HEK293 (cell line): ENCODE data around the gene DOCK1.

Experiments
- CTCF ChIA-PET: fragments of 350-600 bp; formaldehyde crosslinking; extraction: SDS; loops from one replicate; lab custom pipeline; 2021; ENCODE audit warnings: antibody characterized with exemption; lab: Yijun Ruan, JAX
- POLR2A ChIA-PET: fragments of 300-600 bp; formaldehyde crosslinking; extraction: SDS; loops from one replicate; lab custom pipeline; 2020; ENCODE audit warnings: antibody characterized with exemption, inconsistent platforms; lab: Yijun Ruan, JAX
- H3K27ac ChIP-seq: fragments of 200-500 bp; sonication (Bioruptor generic); 2 replicates; pipeline ENCODE4 v1.5.1; 2014; ENCODE audit warnings: low read depth, low read length, control low read depth, inconsistent platforms; ENCODE audit errors: extremely low read depth
- H3K36me3 ChIP-seq, 2 experiments: fragments of 200-500 bp in 1 of 2; sonication (Bioruptor generic) in 1 of 2; 1 replicate in 1 of 2; 2 replicates in 1 of 2; pipeline ENCODE4 v1.5.1; 2014 to 2017; ENCODE audit warnings: inconsistent platforms in 2 of 2, low read length in 2 of 2; ENCODE audit not compliant: control insufficient read depth in 2 of 2, insufficient read depth in 1 of 2
- H3K4me1 ChIP-seq: fragments of 200-500 bp; sonication (Bioruptor generic); 2 replicates; pipeline ENCODE4 v1.5.1; 2014; ENCODE audit warnings: mild to moderate bottlenecking, low read length, inconsistent platforms; ENCODE audit not compliant: control insufficient read depth, insufficient read depth
- H3K4me3 ChIP-seq: 2 replicates; pipeline ENCODE4 v1.5.1; 2011; ENCODE audit warnings: low read depth, mild to moderate bottlenecking, control low read depth, low read length, moderate library complexity
- H3K9me3 ChIP-seq: fragments of 200-500 bp; sonication (Bioruptor generic); 2 replicates; pipeline ENCODE4 v1.5.1; 2014; ENCODE audit warnings: low read depth, low read length, inconsistent platforms; ENCODE audit not compliant: control insufficient read depth, insufficient read depth
- ATF2 ChIP-seq: fragments of 450-650 bp; formaldehyde crosslinking; IDR thresholded peaks from 2 replicates; pipeline ENCODE4 v1.5.1; 2016; ENCODE audit warnings: missing biosample characterization, missing genetic modification characterization, low read depth
- HOXD13 ChIP-seq: sonication (generic); formaldehyde crosslinking; IDR thresholded peaks from 2 replicates; pipeline ENCODE4 v1.8.0; 2022; ENCODE audit warnings: missing genetic modification reagents, borderline replicate concordance
- KLF10 ChIP-seq: fragments of 450-650 bp; IDR thresholded peaks from 2 replicates; pipeline ENCODE4 v1.5.1; 2018; ENCODE audit warnings: missing biosample characterization, mild to moderate bottlenecking, missing genetic modification characterization
- OSR2 ChIP-seq: fragments of 450-650 bp; formaldehyde crosslinking; IDR thresholded peaks from 2 replicates; pipeline ENCODE4 v1.5.1; 2016; ENCODE audit warnings: missing biosample characterization, missing genetic modification characterization
- SALL2 ChIP-seq: fragments of 450-650 bp; formaldehyde crosslinking; IDR thresholded peaks from 2 replicates; pipeline ENCODE4 v1.5.0; 2017; ENCODE audit warnings: missing biosample characterization, mild to moderate bottlenecking, missing genetic modification characterization, borderline replicate concordance
- TSHZ1 ChIP-seq: fragments of 450-650 bp; formaldehyde crosslinking; IDR thresholded peaks from 2 replicates; pipeline ENCODE4 v1.5.1; 2016; ENCODE audit warnings: missing biosample characterization, missing genetic modification characterization, borderline replicate concordance
- ZEB2 ChIP-seq: fragments of 450-650 bp; formaldehyde crosslinking; IDR thresholded peaks from 2 replicates; pipeline ENCODE4 v1.5.1; 2016; ENCODE audit warnings: missing biosample characterization, missing genetic modification characterization
- ZNF155 ChIP-seq: fragments of 450-650 bp; formaldehyde crosslinking; IDR thresholded peaks from 2 replicates; pipeline ENCODE4 v1.5.1; 2016; ENCODE audit warnings: missing biosample characterization, missing genetic modification characterization
- ZNF19 ChIP-seq: fragments of 450-650 bp; formaldehyde crosslinking; IDR thresholded peaks from 2 replicates; pipeline ENCODE4; 2016; ENCODE audit warnings: missing biosample characterization, missing genetic modification characterization, low read depth
- ZNF341 ChIP-seq: fragments of 450-650 bp; formaldehyde crosslinking; IDR thresholded peaks from 2 replicates; pipeline ENCODE4; 2016; ENCODE audit warnings: low read depth, missing biosample characterization, missing genetic modification characterization
- ZNF394 ChIP-seq: fragments of 450-650 bp; formaldehyde crosslinking; IDR thresholded peaks from 2 replicates; pipeline ENCODE4 v1.5.1; 2016; ENCODE audit warnings: missing biosample characterization, missing genetic modification characterization, mild to moderate bottlenecking, moderate library complexity, borderline replicate concordance
- ZNF561 ChIP-seq: fragments of 450-650 bp; IDR thresholded peaks from 2 replicates; pipeline ENCODE4 v1.5.1; 2018; ENCODE audit warnings: missing biosample characterization, missing genetic modification characterization, borderline replicate concordance
- ZNF580 ChIP-seq: fragments of 450-650 bp; formaldehyde crosslinking; IDR thresholded peaks from 2 replicates; pipeline ENCODE4 v1.5.1; 2016; ENCODE audit warnings: missing biosample characterization, missing genetic modification characterization
- ZNF654 ChIP-seq: fragments of 450-650 bp; formaldehyde crosslinking; IDR thresholded peaks from 2 replicates; pipeline ENCODE4 v1.5.1; 2016; ENCODE audit warnings: low read depth, missing biosample characterization, missing genetic modification characterization
- ZNF670 ChIP-seq: fragments of 450-650 bp; formaldehyde crosslinking; IDR thresholded peaks from 2 replicates; pipeline ENCODE4 v1.5.1; 2016; ENCODE audit warnings: missing biosample characterization, missing genetic modification characterization, low read depth
- ZXDB ChIP-seq: fragments of 450-650 bp; formaldehyde crosslinking; IDR thresholded peaks from 2 replicates; pipeline ENCODE4 v1.5.1; 2016; ENCODE audit warnings: missing biosample characterization, missing genetic modification characterization

Gene DOCK1

DNA sequence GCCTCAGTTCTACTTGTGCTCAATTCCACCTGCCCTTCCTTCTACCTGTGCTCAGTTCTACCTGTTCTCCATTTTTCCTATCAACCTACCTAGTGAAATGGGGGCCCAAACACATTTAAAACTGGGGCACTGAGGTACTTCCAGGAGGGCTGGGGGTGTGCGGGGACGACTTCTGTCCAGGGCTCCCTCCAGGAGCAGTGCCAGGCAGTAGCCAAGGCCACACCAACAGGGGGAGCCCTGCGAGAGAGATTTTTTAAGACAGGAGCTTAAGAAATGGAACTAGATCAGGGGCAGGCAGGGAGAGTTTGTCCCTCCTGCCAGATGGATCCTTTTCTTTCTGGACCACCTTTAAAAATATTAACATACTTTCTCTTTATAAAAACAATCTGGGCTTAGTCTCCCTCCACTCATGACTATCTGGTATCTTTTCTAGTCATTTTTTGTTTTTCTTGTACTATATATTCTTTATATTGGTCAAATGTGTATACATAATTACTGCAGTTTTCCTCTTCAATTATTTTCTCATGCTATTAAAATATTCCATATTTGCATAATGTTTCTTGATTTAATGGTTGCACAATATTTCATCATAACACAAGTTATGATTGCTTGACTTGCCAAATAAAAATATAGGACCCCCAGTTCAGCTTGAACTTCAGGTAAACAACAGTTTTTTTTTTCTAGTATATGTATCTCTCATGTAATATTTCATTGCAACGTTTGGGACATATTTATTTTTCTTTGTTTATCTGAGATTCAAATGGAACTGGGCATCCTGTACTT lies 338.5 kb downstream of the DOCK1 start:
- H3K4me3 ChIP-seq, result no peak overlapping the region
- TF ChIP-seq ATF2 (tag by site-specific recombination), result no peak
- TF ChIP-seq ZNF394 (tag by site-specific recombination), result no peak
- no peak for TF ChIP-seq KLF10
- no peak for TF ChIP-seq ZNF580 (tag by site-specific recombination)
- 0 out of 2 replicates have a peak, but pooled peaks have one; percentile 18 for TF ChIP-seq ZNF654 (tag by site-specific recombination)
- no peak for TF ChIP-seq OSR2
- TF ChIP-seq, all 188 proteins: peak for 1
- ChIA-PET CTCF (interaction anchor here (0.5 to 1.8 kb wide), 19 partner anchors 10 to 707 kb away, joined by 3 to 8 read pairs (median 3); no protein-coding TSS in a partner anchor), POLR2A (no interaction called here)
- Histone ChIP-seq H3K4me1 (no peaks in the 10 kb centered on the region), H3K27ac (no peak overlapping the region), H3K9me3 (no peaks in the 10 kb centered on the region), H3K36me3 (peaks cover 0 to 4% of the 10 kb centered on the region in 2 experiments; a peak in 1 of 3 replicates)

DNA sequence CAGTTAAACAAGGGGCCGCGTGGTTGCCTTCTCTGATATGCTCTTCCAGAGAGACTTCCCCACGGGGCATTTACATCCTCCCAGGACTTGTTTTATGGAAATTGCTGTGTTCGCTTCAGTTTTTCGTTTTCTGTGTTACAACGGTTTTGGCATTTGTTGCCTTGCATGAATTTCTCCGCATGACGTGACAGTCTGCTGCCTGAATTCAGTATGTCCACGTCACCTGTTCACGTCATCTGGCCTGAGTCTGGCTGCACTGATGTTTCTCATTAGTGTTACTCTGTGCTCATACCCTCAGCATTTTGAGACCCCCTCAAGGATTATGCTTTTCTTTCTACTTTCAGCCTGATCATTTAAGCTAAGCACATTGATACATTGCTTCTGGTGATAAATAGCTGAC lies 340.2 kb downstream of the DOCK1 start:
- ChIA-PET POLR2A (no interaction called here), CTCF (no interaction called here)
- H3K4me1 ChIP-seq, result no peaks in the 10 kb centered on the region
- H3K27ac ChIP-seq, result no peak overlapping the region
- H3K36me3 ChIP-seq, result peaks cover 0 to 10% of the 10 kb centered on the region in 2 experiments; a peak in 1 of 3 replicates
- no peak overlapping the region for H3K4me3 ChIP-seq
- no peak for TF ChIP-seq HOXD13 (CRISPR knock-in tag)
- no peaks in the 10 kb centered on the region for H3K9me3 ChIP-seq

GRCh38 chr10:127250031-127250430 lies 344.8 kb downstream of the DOCK1 start:
- Histone ChIP-seq H3K36me3 (peaks cover 0 to 10% of the 10 kb centered on the region in 2 experiments; a peak in 1 of 3 replicates), H3K4me1 (no peaks in the 10 kb centered on the region), H3K9me3 (no peaks in the 10 kb centered on the region), H3K27ac (no peak overlapping the region), H3K4me3 (no peak overlapping the region)
- ChIA-PET POLR2A (no interaction called here), CTCF (interaction anchor here (0.6 kb wide), 1 partner anchor 226 kb away, joined by 3 read pairs; no protein-coding TSS in a partner anchor)
- no peak for TF ChIP-seq ZNF341 (tag by site-specific recombination)
- TF ChIP-seq ZNF670 (tag by site-specific recombination), result no peak
- no peak for TF ChIP-seq ZNF561 (tag by site-specific recombination)
- TF ChIP-seq ZXDB (tag by site-specific recombination), result no peak
- TF ChIP-seq TSHZ1 (tag by site-specific recombination), result no peak
- TF ChIP-seq SALL2 (tag by site-specific recombination), result no peak
- no peak for TF ChIP-seq ZNF155 (tag by site-specific recombination)
- no peak for TF ChIP-seq ZEB2 (tag by site-specific recombination)
- TF ChIP-seq ATF2 (tag by site-specific recombination), result no peak
- no peak for TF ChIP-seq ZNF19 (tag by site-specific recombination)
